Measurements from ENCODE around the gene KCNE3. TPM values are rescaled to one million over a fixed set of nuclear protein-coding genes. Genes with fewer than 3 reads are reported as not detected.

KCNE3 gene
- polyA plus RNA-seq, 1 donor (not counting 4 experiments of a cell fraction or from before 2014, with no cell fraction given) = not detected

DNA sequence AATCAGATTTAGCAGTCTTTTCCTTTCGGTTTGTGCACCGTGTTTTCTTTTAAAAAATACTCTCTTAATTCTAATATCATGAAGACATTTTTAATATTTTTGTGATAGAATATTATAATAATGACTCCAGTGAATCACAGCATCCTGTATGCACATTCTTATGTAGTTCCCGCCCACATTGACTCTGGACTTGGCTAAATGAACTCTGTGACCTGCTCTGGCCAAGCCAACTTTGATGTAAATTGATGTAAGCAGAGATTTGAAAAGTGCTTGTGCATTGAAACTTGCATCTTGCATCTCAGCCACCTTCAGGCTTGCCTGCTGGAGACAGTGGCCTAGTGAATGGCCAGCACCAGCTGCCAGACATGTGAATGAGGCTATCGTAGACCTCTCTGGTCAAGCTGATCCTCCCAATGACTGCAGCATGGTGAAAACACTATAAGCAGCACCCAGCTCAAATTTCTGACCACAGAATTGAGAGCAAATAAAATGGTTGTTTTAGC, 39.9 kb downstream of the KCNE3 start:
- dilution Hi-C loops (cut with MboI; ENCODE audit: extremely low pct_ligation_motif_present, low sequenced_read_pairs) = loop anchor here (25.0 kb wide), 1 partner anchor 165 kb away; no protein-coding TSS in a partner anchor

GRCh38 chr11:74425100-74425499, 42.2 kb downstream of the KCNE3 start:
- no peak overlapping the region for H3K4me3 ChIP-seq (ENCODE audit: control insufficient read depth in 2 of 3, extremely low read depth in 1 of 3, insufficient read depth in 2 of 3, low read depth in 1 of 3, low read length in 3 of 3)
- dilution Hi-C loops (cut with MboI; ENCODE audit: extremely low pct_ligation_motif_present, low sequenced_read_pairs) = loop anchor here (25.0 kb wide), 1 partner anchor 163 kb away; no protein-coding TSS in a partner anchor

More for the DNA sequence above, 39.9 kb downstream of the KCNE3 start:
- Histone ChIP-seq H3K4me2 (ENCODE audit: control insufficient read depth, extremely low read depth, insufficient read depth, low read depth, low read length) (no peak overlapping the region), H3K9me1 (ENCODE audit: control insufficient read depth, extremely low read depth, insufficient read depth, low read length) (no peaks in the 10 kb centered on the region), H3K27me3 (ENCODE audit: control insufficient read depth, extremely low read depth, insufficient read depth, low read length) (no peaks in the 10 kb centered on the region), H3K36me3 (ENCODE audit: control insufficient read depth in 2 of 2, extremely low read depth in 1 of 2, insufficient read depth in 2 of 2, low read length in 2 of 2) (no peaks in the 10 kb centered on the region), H3K4me3 (ENCODE audit: control insufficient read depth in 2 of 3, extremely low read depth in 1 of 3, insufficient read depth in 2 of 3, low read depth in 1 of 3, low read length in 3 of 3) (no peak overlapping the region), H3K4me1 (ENCODE audit: control insufficient read depth, extremely low read depth, insufficient read depth, low read length) (no peaks in the 10 kb centered on the region), H4K20me1 (ENCODE audit: control insufficient read depth, extremely low read depth, insufficient read depth, low read length) (no peaks in the 10 kb centered on the region), H2AFZ (ENCODE audit: control insufficient read depth, low read length) (no peak overlapping the region), H3K9ac (ENCODE audit: control insufficient read depth, extremely low read depth, insufficient read depth, low read length) (no peak overlapping the region), H3K9me3 (ENCODE audit: control insufficient read depth, low read depth, low read length) (no peaks in the 10 kb centered on the region), H3K27ac (ENCODE audit: control insufficient read depth, insufficient read depth, low read length) (no peak overlapping the region), H3K79me2 (ENCODE audit: control insufficient read depth, insufficient read depth, low read length) (no peaks in the 10 kb centered on the region)
- no peak for DNase-seq (ENCODE audit: low read depth, low spot score)
- TF ChIP-seq CTCF (optimal IDR thresholded peaks at IDR 0.05 in 1 of 3, IDR thresholded peaks at IDR 0.05 in 1 of 3, conservative IDR thresholded peaks at IDR 0.05 in 1 of 3; ENCODE audit: extremely low read depth in 1 of 3, insufficient read depth in 2 of 3, low read length in 3 of 3) = no peak
- no peak for TF ChIP-seq EZH2 (IDR thresholded peaks at IDR 0.05; ENCODE audit: low read length)
- FAIRE-seq = no peak

More at GRCh38 chr11:74425100-74425499, 42.2 kb downstream of the KCNE3 start:
- no peak for FAIRE-seq
- Histone ChIP-seq H3K36me3 (ENCODE audit: control insufficient read depth in 2 of 2, extremely low read depth in 1 of 2, insufficient read depth in 2 of 2, low read length in 2 of 2) (no peaks in the 10 kb centered on the region), H3K9ac (ENCODE audit: control insufficient read depth, extremely low read depth, insufficient read depth, low read length) (no peak overlapping the region), H3K27ac (ENCODE audit: control insufficient read depth, insufficient read depth, low read length) (no peak overlapping the region), H2AFZ (ENCODE audit: control insufficient read depth, low read length) (no peak overlapping the region), H3K4me1 (ENCODE audit: control insufficient read depth, extremely low read depth, insufficient read depth, low read length) (no peaks in the 10 kb centered on the region), H3K9me1 (ENCODE audit: control insufficient read depth, extremely low read depth, insufficient read depth, low read length) (no peaks in the 10 kb centered on the region), H3K4me2 (ENCODE audit: control insufficient read depth, extremely low read depth, insufficient read depth, low read depth, low read length) (no peak overlapping the region), H3K79me2 (ENCODE audit: control insufficient read depth, insufficient read depth, low read length) (no peaks in the 10 kb centered on the region), H3K27me3 (ENCODE audit: control insufficient read depth, extremely low read depth, insufficient read depth, low read length) (no peaks in the 10 kb centered on the region), H3K9me3 (ENCODE audit: control insufficient read depth, low read depth, low read length) (no peaks in the 10 kb centered on the region), H4K20me1 (ENCODE audit: control insufficient read depth, extremely low read depth, insufficient read depth, low read length) (no peaks in the 10 kb centered on the region)
- DNase-seq (ENCODE audit: low read depth, low spot score) = no peak
- no peak for TF ChIP-seq EZH2 (IDR thresholded peaks at IDR 0.05; ENCODE audit: low read length)
- no peak for TF ChIP-seq CTCF (optimal IDR thresholded peaks at IDR 0.05 in 1 of 3, IDR thresholded peaks at IDR 0.05 in 1 of 3, conservative IDR thresholded peaks at IDR 0.05 in 1 of 3; ENCODE audit: extremely low read depth in 1 of 3, insufficient read depth in 2 of 3, low read length in 3 of 3)

Measured in keratinocyte (primary cell).